Skeletal muscle satellite cell (primary cell): Measurements from ENCODE around the gene IL12RB1.

Experiments
- H3K27me3 ChIP-seq: 2 replicates; pipeline ENCODE4 v1.7.0; 2013; ENCODE audit warnings: low read length; ENCODE audit not compliant: control insufficient read depth, insufficient read depth
- H3K36me3 ChIP-seq: 2 replicates; pipeline ENCODE4 v1.7.0; 2013; ENCODE audit warnings: mild to moderate bottlenecking, control low read depth, low read length; ENCODE audit not compliant: insufficient read depth
- H3K4me1 ChIP-seq: 2 replicates; pipeline ENCODE4 v1.7.0; 2013; ENCODE audit warnings: low read length; ENCODE audit not compliant: control insufficient read depth, insufficient read depth
- H3K4me2 ChIP-seq: 2 replicates; pipeline ENCODE4 v1.7.0; 2013; ENCODE audit warnings: mild to moderate bottlenecking, low read length
- H3K4me3 ChIP-seq: 2 replicates; pipeline ENCODE4 v1.7.0; 2013; ENCODE audit warnings: low read length
- H3K9ac ChIP-seq: 2 replicates; pipeline ENCODE4 v1.7.0; 2013; ENCODE audit warnings: mild to moderate bottlenecking, low read depth, low read length, moderate library complexity
- H3K9me3 ChIP-seq: replicated peaks from 2 replicates; pipeline ENCODE4 v1.7.0; 2013; ENCODE audit warnings: mild to moderate bottlenecking, control low read depth, low read length

Gene IL12RB1

GRCh38 chr19:18058208-18059009 is 28.3 kb downstream of the IL12RB1 start:
- H3K4me2 ChIP-seq, result peak overlapping the region; percentile 76

GRCh38 chr19:18057557-18057956 is 29.2 kb downstream of the IL12RB1 start:
- peaks cover 29% of the 10 kb centered on the region for H3K4me1 ChIP-seq

More at GRCh38 chr19:18058208-18059009, 28.3 kb downstream of the IL12RB1 start:
- Histone ChIP-seq H3K9ac (peak overlapping the region; percentile 69), H3K4me1 (peaks cover 28% of the 10 kb centered on the region), H3K36me3 (no peaks in the 10 kb centered on the region), H3K9me3 (no peaks in the 10 kb centered on the region), H3K4me3 (peak overlapping the region; percentile 51), H3K27me3 (peaks cover 5% of the 10 kb centered on the region)

GRCh38 chr19:18055967-18056366 is 30.8 kb downstream of the IL12RB1 start:
- Histone ChIP-seq H3K4me3 (no peak overlapping the region), H3K4me2 (no peak overlapping the region), H3K9me3 (no peaks in the 10 kb centered on the region), H3K27me3 (no peaks in the 10 kb centered on the region), H3K4me1 (peaks cover 36% of the 10 kb centered on the region), H3K9ac (no peak overlapping the region), H3K36me3 (no peaks in the 10 kb centered on the region)

More at GRCh38 chr19:18057557-18057956, 29.2 kb downstream of the IL12RB1 start:
- Histone ChIP-seq H3K9me3 (no peaks in the 10 kb centered on the region), H3K36me3 (no peaks in the 10 kb centered on the region), H3K4me2 (no peak overlapping the region), H3K4me3 (no peak overlapping the region), H3K9ac (no peak overlapping the region), H3K27me3 (peaks cover 5% of the 10 kb centered on the region)

- H3K36me3 ChIP-seq, result no peaks in the 10 kb centered on the region
- H3K4me1 ChIP-seq, result peaks cover 41% of the 10 kb centered on the region
- no peak overlapping the region for H3K9ac ChIP-seq
- no peaks in the 10 kb centered on the region for H3K9me3 ChIP-seq
- H3K4me2 ChIP-seq, result no peak overlapping the region
- no peak overlapping the region for H3K4me3 ChIP-seq
- H3K27me3 ChIP-seq, result no peaks in the 10 kb centered on the region
Observed at GRCh38 chr19:18053576-18054219, 33.0 kb downstream of the IL12RB1 start.

GRCh38 chr19:18051887-18052286 is 34.8 kb downstream of the IL12RB1 start:
- Histone ChIP-seq H3K4me2 (peak overlapping the region; percentile 66), H3K4me1 (peaks cover 28% of the 10 kb centered on the region), H3K9ac (peak overlapping the region; percentile 14), H3K27me3 (no peaks in the 10 kb centered on the region), H3K36me3 (no peaks in the 10 kb centered on the region), H3K9me3 (no peaks in the 10 kb centered on the region), H3K4me3 (no peak overlapping the region)

- Histone ChIP-seq H3K4me2 (no peak overlapping the region), H3K4me3 (no peak overlapping the region), H3K9me3 (no peaks in the 10 kb centered on the region), H3K27me3 (no peaks in the 10 kb centered on the region), H3K4me1 (peaks cover 46% of the 10 kb centered on the region), H3K9ac (no peak overlapping the region), H3K36me3 (no peaks in the 10 kb centered on the region)
Observed at GRCh38 chr19:18049385-18049784, 37.3 kb downstream of the IL12RB1 start.

GRCh38 chr19:18046059-18046718 is 40.5 kb downstream of the IL12RB1 start:
- H3K36me3 ChIP-seq, result no peaks in the 10 kb centered on the region
- no peak overlapping the region for H3K4me3 ChIP-seq
- H3K9ac ChIP-seq, result peak overlapping the region; percentile 55
- H3K27me3 ChIP-seq, result no peaks in the 10 kb centered on the region
- peaks cover 27% of the 10 kb centered on the region for H3K4me1 ChIP-seq
- H3K4me2 ChIP-seq, result peak overlapping the region; percentile 0
- no peaks in the 10 kb centered on the region for H3K9me3 ChIP-seq

GRCh38 chr19:18045307-18046050 is 41.3 kb downstream of the IL12RB1 start:
- Histone ChIP-seq H3K4me1 (peaks cover 27% of the 10 kb centered on the region), H3K9ac (peak overlapping the region; percentile 55), H3K4me2 (peak overlapping the region; percentile 67), H3K36me3 (no peaks in the 10 kb centered on the region), H3K4me3 (peak overlapping the region; percentile 58), H3K9me3 (no peaks in the 10 kb centered on the region), H3K27me3 (peaks cover 5% of the 10 kb centered on the region)

GRCh38 chr19:18044825-18045304 is 41.9 kb downstream of the IL12RB1 start:
- H3K9me3 ChIP-seq, result no peaks in the 10 kb centered on the region
- peak overlapping the region; percentile 58 for H3K4me3 ChIP-seq
- no peaks in the 10 kb centered on the region for H3K36me3 ChIP-seq
- peak overlapping the region; percentile 55 for H3K9ac ChIP-seq
- peak overlapping the region; percentile 67 for H3K4me2 ChIP-seq
- H3K27me3 ChIP-seq, result peaks cover 6% of the 10 kb centered on the region
- peaks cover 27% of the 10 kb centered on the region for H3K4me1 ChIP-seq

- no peak overlapping the region for H3K4me2 ChIP-seq
- no peaks in the 10 kb centered on the region for H3K9me3 ChIP-seq
- peaks cover 22% of the 10 kb centered on the region for H3K4me1 ChIP-seq
- H3K4me3 ChIP-seq, result no peak overlapping the region
- no peaks in the 10 kb centered on the region for H3K36me3 ChIP-seq
- H3K9ac ChIP-seq, result no peak overlapping the region
- peaks cover 6% of the 10 kb centered on the region for H3K27me3 ChIP-seq
Observed at GRCh38 chr19:18043676-18044075, 43.1 kb downstream of the IL12RB1 start.

- Histone ChIP-seq H3K27me3 (peaks cover 6% of the 10 kb centered on the region), H3K4me2 (no peak overlapping the region), H3K9ac (no peak overlapping the region), H3K4me3 (no peak overlapping the region), H3K4me1 (peaks cover 16% of the 10 kb centered on the region), H3K36me3 (no peaks in the 10 kb centered on the region), H3K9me3 (no peaks in the 10 kb centered on the region)
Observed at GRCh38 chr19:18041054-18041453, 45.7 kb downstream of the IL12RB1 start.
